ENCODE results near the gene GDPGP1. TPM values are rescaled to one million over a fixed set of nuclear protein-coding genes. Genes with fewer than 3 reads are reported as not detected.
"Not testable (repeated sequence)": the region's sequence is repeated elsewhere in the genome, so short reads cannot be mapped to it uniquely, and the experiment has no call there.

GDPGP1 gene
- total RNA-seq, 1 donor from 2014 or later, result 8.4 TPM

GRCh38 chr15:90248789-90249202, 14.8 kb downstream of the GDPGP1 start:
- no peaks in the 10 kb centered on the region for H3K36me3 Mint-ChIP-seq
- H3K4me1 Mint-ChIP-seq, result peaks cover 6% of the 10 kb centered on the region
- H3K9me3 Mint-ChIP-seq, result no peaks in the 10 kb centered on the region
- H3K27ac Mint-ChIP-seq, result no peak overlapping the region
- no peak for TF ChIP-seq CTCF (IDR thresholded peaks at IDR 0.05; ENCODE audit: unreplicated experiment)
- H3K27me3 Mint-ChIP-seq (ENCODE audit: low read depth), result peaks cover 2% of the 10 kb centered on the region
- peak overlapping the region; percentile 75 for H3K4me3 Mint-ChIP-seq
- DNase-seq (ENCODE audit: low spot score in 2 of 2, unreplicated experiment in 2 of 2), result no peak

GRCh38 chr15:90249203-90249863, 15.3 kb downstream of the GDPGP1 start, which contains the start of gene TTLL13:
TTLL13 (plus strand) TSS chr15:90249556; CDS start chr15:90250631, 1,075 bp downstream.
- DNase-seq (ENCODE audit: low spot score in 2 of 2, unreplicated experiment in 2 of 2), result peak; percentile 95 to 98
- H3K4me3 Mint-ChIP-seq, result peak within 1 kb of the TSS; percentile 75
- TF ChIP-seq CTCF (IDR thresholded peaks at IDR 0.05; ENCODE audit: unreplicated experiment), result no peak
- peaks cover 6% of the 10 kb centered on the region for H3K4me1 Mint-ChIP-seq
- peaks cover 2% of the 10 kb centered on the region for H3K27me3 Mint-ChIP-seq (ENCODE audit: low read depth)
- H3K27ac Mint-ChIP-seq, result no peak within 1 kb of the TSS
- no peaks in the 10 kb centered on the region for H3K36me3 Mint-ChIP-seq
- H3K9me3 Mint-ChIP-seq, result no peaks in the 10 kb centered on the region

- no peak overlapping the region for H3K27ac Mint-ChIP-seq
Measured at GRCh38 chr15:90257776-90258175, 23.8 kb downstream of the GDPGP1 start.

GRCh38 chr15:90259524-90259923, 25.5 kb downstream of the GDPGP1 start:
- Mint-ChIP-seq H3K27me3 (ENCODE audit: low read depth) (peaks cover 5% of the 10 kb centered on the region), H3K36me3 (no peaks in the 10 kb centered on the region), H3K9me3 (no peaks in the 10 kb centered on the region), H3K4me3 (no peak overlapping the region), H3K4me1 (peaks cover 3% of the 10 kb centered on the region), H3K27ac (no peak overlapping the region)
- TF ChIP-seq CTCF (IDR thresholded peaks at IDR 0.05; ENCODE audit: unreplicated experiment), result no peak
- no peak for DNase-seq (ENCODE audit: low spot score in 2 of 2, unreplicated experiment in 2 of 2)

More at GRCh38 chr15:90257776-90258175, 23.8 kb downstream of the GDPGP1 start:
- Mint-ChIP-seq H3K36me3 (no peaks in the 10 kb centered on the region), H3K4me1 (no peaks in the 10 kb centered on the region), H3K27me3 (ENCODE audit: low read depth) (peaks cover 5% of the 10 kb centered on the region), H3K4me3 (no peak overlapping the region), H3K9me3 (no peaks in the 10 kb centered on the region)
- no peak for TF ChIP-seq CTCF (IDR thresholded peaks at IDR 0.05; ENCODE audit: unreplicated experiment)
- DNase-seq (ENCODE audit: low spot score in 2 of 2, unreplicated experiment in 2 of 2), result no peak

- not testable (repeated sequence) for H3K4me1 Mint-ChIP-seq; DNase-seq (ENCODE audit: low spot score in 2 of 2, unreplicated experiment in 2 of 2); H3K27me3 Mint-ChIP-seq (ENCODE audit: low read depth); H3K27ac Mint-ChIP-seq; H3K4me3 Mint-ChIP-seq; H3K9me3 Mint-ChIP-seq; H3K36me3 Mint-ChIP-seq
Measured at GRCh38 chr15:90260731-90261130, 26.7 kb downstream of the GDPGP1 start.

GRCh38 chr15:90261811-90262210, 27.8 kb downstream of the GDPGP1 start:
- Mint-ChIP-seq H3K36me3 (no peaks in the 10 kb centered on the region), H3K4me1 (peaks cover 18% of the 10 kb centered on the region), H3K27ac (no peak overlapping the region), H3K9me3 (no peaks in the 10 kb centered on the region), H3K27me3 (ENCODE audit: low read depth) (no peaks in the 10 kb centered on the region), H3K4me3 (no peak overlapping the region)
- DNase-seq (ENCODE audit: low spot score in 2 of 2, unreplicated experiment in 2 of 2), result no peak
- no peak for TF ChIP-seq CTCF (IDR thresholded peaks at IDR 0.05; ENCODE audit: unreplicated experiment)

Data from mesothelial cell of epicardium (in vitro differentiated cells).